ENCODE measurements around the gene CRMP1.

- TF ChIP-seq CTCF (IDR thresholded peaks at IDR 0.05; ENCODE audit: insufficient read depth, low read depth, low read length) (no peak), EZH2 (IDR thresholded peaks at IDR 0.05; ENCODE audit: insufficient read depth, low read length) (no peak)
Measured at GRCh38 chr4:5851637-5852301, 41.1 kb downstream of the CRMP1 start.
